Activated CD4-positive, alpha-beta T cell treated with anti-CD3 and anti-CD28 coated beads, Interleukin-2, amount 10 ng/mL, durations not matched to agents 24 days and 14 days (primary cell): ENCODE data around the gene PRPF19. TPM values are rescaled to one million over a fixed set of nuclear protein-coding genes. Genes with fewer than 3 reads are reported as not detected.
A peak's percentile ranks its signal among the peaks of the same experiment; 100 is the strongest.

ENCODE experiments used
- DNase-seq: peaks from one replicate; pipeline ENCODE4 v3.0.0; 2022
- H3K27ac Mint-ChIP-seq: one replicate; pipeline ENCODE4 v1.8.0; 2022; ENCODE audit warnings: mild to moderate bottlenecking, mixed read lengths
- H3K27me3 Mint-ChIP-seq: one replicate; pipeline ENCODE4 v1.8.0; 2022; ENCODE audit warnings: mixed read lengths
- H3K36me3 Mint-ChIP-seq: one replicate; pipeline ENCODE4 v1.8.0; 2022; ENCODE audit warnings: low read depth, mild to moderate bottlenecking, mixed read lengths
- H3K4me1 Mint-ChIP-seq: one replicate; pipeline ENCODE4 v1.8.0; 2021; ENCODE audit warnings: mixed read lengths
- H3K4me3 Mint-ChIP-seq: one replicate; pipeline ENCODE4 v1.8.0; 2022; ENCODE audit warnings: mild to moderate bottlenecking, moderate library complexity, mixed read lengths
- H3K9me3 Mint-ChIP-seq: one replicate; pipeline ENCODE4 v1.8.0; 2021; ENCODE audit warnings: mixed read lengths
- intact Hi-C: fragments of 100-400 bp; cut with micrococcal nuclease; formaldehyde crosslinking; loops from one replicate; pipeline ENCODE4 v1.15.1; 2023
- total RNA-seq: library from RNA; stranded (reverse); gene quantifications from 2 replicates; pipeline ENCODE4 v1.2.3, GENCODE V29; 2022

The PRPF19 gene
- total RNA-seq, 1 donor from 2014 or later = 219 TPM

- Mint-ChIP-seq H3K4me1 (no peaks in the 10 kb centered on the region), H3K27ac (no peak overlapping the region)
Measured at GRCh38 chr11:60934124-60934789, 27.9 kb upstream of the PRPF19 start.

GRCh38 chr11:60933416-60934123 is 27.2 kb upstream of the PRPF19 start:
- Mint-ChIP-seq H3K4me1 (no peaks in the 10 kb centered on the region), H3K27me3 (peaks cover 12% of the 10 kb centered on the region), H3K27ac (no peak overlapping the region), H3K4me3 (no peak overlapping the region), H3K9me3 (no peaks in the 10 kb centered on the region), H3K36me3 (no peaks in the 10 kb centered on the region)
- intact Hi-C loops = no loop called here
- no peak for DNase-seq

More at GRCh38 chr11:60934124-60934789, 27.9 kb upstream of the PRPF19 start:
- Mint-ChIP-seq H3K36me3 (no peaks in the 10 kb centered on the region), H3K9me3 (no peaks in the 10 kb centered on the region), H3K27me3 (peaks cover 11% of the 10 kb centered on the region), H3K4me3 (no peak overlapping the region)
- DNase-seq = no peak
- intact Hi-C loops = no loop called here

GRCh38 chr11:60932605-60933356 is 26.4 kb upstream of the PRPF19 start:
- no peak for DNase-seq
- H3K27ac Mint-ChIP-seq = no peak overlapping the region
- no peaks in the 10 kb centered on the region for H3K36me3 Mint-ChIP-seq
- intact Hi-C loops = no loop called here
- peaks cover 12% of the 10 kb centered on the region for H3K27me3 Mint-ChIP-seq
- no peaks in the 10 kb centered on the region for H3K4me1 Mint-ChIP-seq
- H3K4me3 Mint-ChIP-seq = no peak overlapping the region
- no peaks in the 10 kb centered on the region for H3K9me3 Mint-ChIP-seq

GRCh38 chr11:60931917-60932316 is 25.5 kb upstream of the PRPF19 start:
- DNase-seq = no peak
- H3K36me3 Mint-ChIP-seq = no peaks in the 10 kb centered on the region
- H3K27ac Mint-ChIP-seq = no peak overlapping the region
- H3K4me3 Mint-ChIP-seq = no peak overlapping the region
- no peaks in the 10 kb centered on the region for H3K4me1 Mint-ChIP-seq
- intact Hi-C loops = no loop called here
- H3K9me3 Mint-ChIP-seq = no peaks in the 10 kb centered on the region
- peaks cover 17% of the 10 kb centered on the region for H3K27me3 Mint-ChIP-seq

GRCh38 chr11:60930394-60930793 is 24.0 kb upstream of the PRPF19 start:
- Mint-ChIP-seq H3K27ac (no peak overlapping the region), H3K36me3 (no peaks in the 10 kb centered on the region), H3K4me3 (no peak overlapping the region), H3K27me3 (peaks cover 32% of the 10 kb centered on the region), H3K4me1 (peaks cover 5% of the 10 kb centered on the region), H3K9me3 (no peaks in the 10 kb centered on the region)
- DNase-seq = no peak
- intact Hi-C loops = no loop called here

- intact Hi-C loops = no loop called here
- Mint-ChIP-seq H3K36me3 (no peaks in the 10 kb centered on the region), H3K27ac (no peak overlapping the region), H3K4me3 (no peak overlapping the region), H3K4me1 (peaks cover 9% of the 10 kb centered on the region), H3K9me3 (no peaks in the 10 kb centered on the region), H3K27me3 (peaks cover 36% of the 10 kb centered on the region)
- DNase-seq = no peak
Measured at GRCh38 chr11:60929764-60930163, 23.4 kb upstream of the PRPF19 start.

GRCh38 chr11:60928563-60929001 is 22.2 kb upstream of the PRPF19 start:
- H3K36me3 Mint-ChIP-seq = peaks cover 3% of the 10 kb centered on the region
- peaks cover 12% of the 10 kb centered on the region for H3K4me1 Mint-ChIP-seq
- no peak for DNase-seq
- H3K27me3 Mint-ChIP-seq = peaks cover 39% of the 10 kb centered on the region
- intact Hi-C loops = no loop called here
- no peak overlapping the region for H3K27ac Mint-ChIP-seq
- no peak overlapping the region for H3K4me3 Mint-ChIP-seq
- H3K9me3 Mint-ChIP-seq = no peaks in the 10 kb centered on the region

GRCh38 chr11:60927600-60927999 is 21.2 kb upstream of the PRPF19 start:
- Mint-ChIP-seq H3K36me3 (peaks cover 6% of the 10 kb centered on the region), H3K4me1 (peaks cover 12% of the 10 kb centered on the region), H3K4me3 (no peak overlapping the region), H3K27ac (no peak overlapping the region), H3K9me3 (no peaks in the 10 kb centered on the region), H3K27me3 (peaks cover 39% of the 10 kb centered on the region)
- intact Hi-C loops = no loop called here
- no peak for DNase-seq

GRCh38 chr11:60927061-60927592 is 20.7 kb upstream of the PRPF19 start:
- Mint-ChIP-seq H3K9me3 (no peaks in the 10 kb centered on the region), H3K27ac (no peak overlapping the region), H3K4me3 (no peak overlapping the region), H3K4me1 (peaks cover 12% of the 10 kb centered on the region), H3K36me3 (peaks cover 11% of the 10 kb centered on the region), H3K27me3 (peaks cover 37% of the 10 kb centered on the region)
- intact Hi-C loops = no loop called here
- no peak for DNase-seq

GRCh38 chr11:60926500-60926899 is 20.1 kb upstream of the PRPF19 start:
- no peak for DNase-seq
- Mint-ChIP-seq H3K27me3 (peaks cover 37% of the 10 kb centered on the region), H3K4me1 (peaks cover 12% of the 10 kb centered on the region), H3K36me3 (peaks cover 16% of the 10 kb centered on the region), H3K9me3 (no peaks in the 10 kb centered on the region), H3K4me3 (no peak overlapping the region), H3K27ac (no peak overlapping the region)
- intact Hi-C loops = no loop called here

GRCh38 chr11:60925868-60926267 is 19.5 kb upstream of the PRPF19 start:
- Mint-ChIP-seq H3K36me3 (peaks cover 22% of the 10 kb centered on the region), H3K4me1 (peaks cover 12% of the 10 kb centered on the region), H3K27ac (no peak overlapping the region), H3K27me3 (peaks cover 36% of the 10 kb centered on the region), H3K4me3 (no peak overlapping the region), H3K9me3 (no peaks in the 10 kb centered on the region)
- intact Hi-C loops = no loop called here
- no peak for DNase-seq

- peak; percentile 62 for DNase-seq
- intact Hi-C loops = no loop called here
- Mint-ChIP-seq H3K27ac (peak overlapping the region; percentile 38), H3K4me3 (peak overlapping the region; percentile 74), H3K9me3 (no peaks in the 10 kb centered on the region), H3K27me3 (peaks cover 34% of the 10 kb centered on the region), H3K36me3 (peaks cover 28% of the 10 kb centered on the region), H3K4me1 (peaks cover 12% of the 10 kb centered on the region)
Measured at GRCh38 chr11:60924906-60925853, 18.8 kb upstream of the PRPF19 start.
